Heart right ventricle (tissue), 16 donors: Measurements from ENCODE around the gene TTBK2. TPM values are rescaled to one million over a fixed set of nuclear protein-coding genes. Genes with fewer than 3 reads are reported as not detected.

ENCODE experiments used
- ATAC-seq, 8 donors: fragments of 200-7000 bp; cut with Tn5 transposase; one replicate each; pipeline ENCODE4 v1.9.1; 2020; ENCODE audit warnings: mild to moderate bottlenecking in 8 of 8, moderate library complexity in 8 of 8, moderate number of reproducible peaks in 1 of 8
- DNase-seq, 2 donors: peaks; one replicate each; pipeline ENCODE4 v3.0.0-alpha.2; 2020
- H3K27ac ChIP-seq, 10 donors: fragments of 200-600 bp; sonication (generic) in 2 of 10; one replicate each; pipeline versions ENCODE4 v1.5.0 to v1.8.0; 2020 to 2022; ENCODE audit warnings: mild to moderate bottlenecking in 3 of 10
- H3K27me3 ChIP-seq, 7 donors: fragments of 200-600 bp; one replicate each; pipeline ENCODE4 v1.8.0; 2021 to 2022; ENCODE audit warnings: mild to moderate bottlenecking in 2 of 7
- H3K36me3 ChIP-seq, 9 donors: fragments of 200-600 bp; sonication (generic) in 1 of 9; one replicate each; pipeline versions ENCODE4 v1.5.0 to v1.8.0; 2020 to 2022; ENCODE audit warnings: mild to moderate bottlenecking in 2 of 9
- H3K4me1 ChIP-seq, 9 donors: fragments of 200-600 bp; sonication (generic) in 1 of 9; one replicate each; pipeline versions ENCODE4 v1.5.0 to v1.8.0; 2020 to 2022; ENCODE audit warnings: mild to moderate bottlenecking in 4 of 9
- H3K4me3 ChIP-seq, 10 donors: fragments of 200-600 bp; sonication (generic) in 2 of 10; one replicate each; pipeline versions ENCODE4 v1.5.0 to v1.8.0; 2020 to 2022; ENCODE audit warnings: mild to moderate bottlenecking in 7 of 10, moderate library complexity in 2 of 10
- H3K9me3 ChIP-seq, 11 donors: fragments of 200-600 bp in 10 of 11; sonication (generic) in 2 of 11; one replicate each; pipeline versions ENCODE4 v1.5.0 to v1.8.0; 2013 to 2022; ENCODE audit warnings: mild to moderate bottlenecking in 2 of 11, control low read depth in 1 of 11, moderate library complexity in 1 of 11
- WGBS, 2 donors: extraction: QIAGEN DNeasy Blood & Tissue Kit; methylation state at CpG; one replicate each; pipeline ENCODE4 v1.1.7; 2013; ENCODE audit warnings: inconsistent platforms in 1 of 2; 5-methylcytosine and 5-hydroxymethylcytosine counted together
- intact Hi-C, 10 donors: fragments of 100-400 bp; cut with DNase I; formaldehyde crosslinking; loops; one replicate each; pipeline versions ENCODE4 v1.11.1 to v1.14.2; 2022
- polyA plus RNA-seq, 2 donors: library from polyadenylated mRNA; stranded (reverse); fragments of 200-250 nt; gene quantifications; one replicate each; pipeline ENCODE4 v1.2.3, GENCODE V29; 2013
- total RNA-seq, 10 donors: library from RNA; stranded (reverse); fragmentation: NEBNext Ultra II Directional in 3 of 10; extraction: Animal tissue kit (Norgen Biotek cat#: 25700) in 3 of 10; gene quantifications; one replicate each; pipeline versions ENCODE4 v1.2.1 to v1.2.4, GENCODE V29; 2021 to 2023
- TF ChIP-seq, protein P1 (sequence below), 9 donors: fragments of 200-600 bp; sonication (generic) in 2 of 9; IDR thresholded peaks; one replicate each; pipeline versions ENCODE4 v1.5.0 to v1.8.0; 2021 to 2022; ENCODE audit warnings: antibody characterized with exemption in 9 of 9, mild to moderate bottlenecking in 5 of 9, moderate library complexity in 1 of 9
- donor health status: Arrhythmogenic right ventricular cardiomyopathy.
- donor health status: ischemic (EF 13 %, LVEDD 7.1; RV severe dilation, severe dysfunction).
- donor health status: healthy with polysubstance abuse.
- donor health status: DM: no; HTN: yes; CAD: no.
- donor health status: DM: no; HTN: no; CAD: no.
- donor health status: ischemic (EF 25% LVEDD 6.9; RV normal size, moderate dysfunction).
- donor health status: ischemic (EF 25% LVEDD 5.7; RV mildly dilated, moderate dysfunction).
- donor health status: healthy.
- donor health status: DM: yes; HTN: yes; CAD: no.
- donor health status: Ischemic cardiomyopathy.
- donor health status: ischemic (EF 35%, LVEDD 5.7; RV mildly dilated, moderate dysfunction).
- donor health status: nonischemic (EF 11% LVEDD 7.7; RV severe dilation, severe dysfunction).
- donor health status: DM: yes; HTN: yes; CAD: no.
- donor health status: PGD.
- donor health status: ischemic (EF 29% LVEDD 5.4; RV normal size, mild dysfunction).
- donor health status: nonischemic (EF 23%, LVEDD 6.1; RV moderate dilation, normal function).

The TTBK2 gene
- total and polyA plus RNA-seq, 12 donors, result 2.1 to 29.1 (median 22.1) TPM

DNA sequence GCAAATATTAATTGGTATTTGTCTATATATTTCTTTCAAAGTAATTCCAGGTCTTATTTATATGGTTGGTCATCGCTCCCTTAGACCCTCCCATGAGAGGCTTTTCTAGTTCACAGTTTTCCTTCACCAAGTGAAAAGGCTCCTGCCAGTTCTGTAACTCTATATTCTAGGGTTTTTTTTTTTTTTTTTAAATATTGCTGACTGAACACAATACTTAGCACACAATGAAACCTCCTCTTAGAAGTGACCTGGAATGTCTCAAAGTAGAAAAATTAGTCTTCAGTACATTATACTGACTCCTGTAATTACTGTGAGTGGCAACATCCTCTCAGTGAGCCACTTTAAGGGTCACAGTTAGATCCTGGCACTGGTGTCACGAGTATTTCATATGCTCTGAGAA is 135.0 kb downstream of the TTBK2 start:
- H3K27me3 ChIP-seq, result no peaks in the 10 kb centered on the region

DNA sequence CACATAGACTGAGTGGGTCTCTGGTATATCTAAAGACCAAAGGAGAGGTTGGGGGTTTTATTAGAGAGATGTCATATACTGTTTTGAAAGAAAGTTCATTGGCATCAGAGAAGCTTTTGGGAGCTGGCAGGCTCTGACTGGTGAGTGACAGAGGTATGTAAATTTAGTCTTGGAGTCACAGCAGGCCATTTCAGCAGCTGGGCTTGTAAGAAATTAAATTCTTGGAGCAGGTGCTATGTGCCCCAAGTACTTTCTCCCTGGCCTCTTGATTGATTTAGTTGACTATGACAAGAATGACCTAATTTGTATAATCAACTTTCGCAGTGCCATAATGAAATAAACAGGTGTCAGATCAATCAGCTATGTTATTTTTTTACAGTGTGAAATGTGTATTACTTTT is 135.9 kb downstream of the TTBK2 start:
- DNase-seq, result no peak
- Histone ChIP-seq H3K36me3 (peaks cover 0 to 53% (median 15%) of the 10 kb centered on the region in 9 donors), H3K27me3 (no peaks in the 10 kb centered on the region), H3K4me3 (no peak overlapping the region), H3K4me1 (no peaks in the 10 kb centered on the region), H3K27ac (no peak overlapping the region), H3K9me3 (no peaks in the 10 kb centered on the region)
- TF ChIP-seq, protein P1, sequence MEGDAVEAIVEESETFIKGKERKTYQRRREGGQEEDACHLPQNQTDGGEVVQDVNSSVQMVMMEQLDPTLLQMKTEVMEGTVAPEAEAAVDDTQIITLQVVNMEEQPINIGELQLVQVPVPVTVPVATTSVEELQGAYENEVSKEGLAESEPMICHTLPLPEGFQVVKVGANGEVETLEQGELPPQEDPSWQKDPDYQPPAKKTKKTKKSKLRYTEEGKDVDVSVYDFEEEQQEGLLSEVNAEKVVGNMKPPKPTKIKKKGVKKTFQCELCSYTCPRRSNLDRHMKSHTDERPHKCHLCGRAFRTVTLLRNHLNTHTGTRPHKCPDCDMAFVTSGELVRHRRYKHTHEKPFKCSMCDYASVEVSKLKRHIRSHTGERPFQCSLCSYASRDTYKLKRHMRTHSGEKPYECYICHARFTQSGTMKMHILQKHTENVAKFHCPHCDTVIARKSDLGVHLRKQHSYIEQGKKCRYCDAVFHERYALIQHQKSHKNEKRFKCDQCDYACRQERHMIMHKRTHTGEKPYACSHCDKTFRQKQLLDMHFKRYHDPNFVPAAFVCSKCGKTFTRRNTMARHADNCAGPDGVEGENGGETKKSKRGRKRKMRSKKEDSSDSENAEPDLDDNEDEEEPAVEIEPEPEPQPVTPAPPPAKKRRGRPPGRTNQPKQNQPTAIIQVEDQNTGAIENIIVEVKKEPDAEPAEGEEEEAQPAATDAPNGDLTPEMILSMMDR (IDR thresholded peaks at IDR 0.05), result no peak
- 96 to 97% methylated on average over 1 of the region's 1 CpG for WGBS, 2 donors
- no peak for ATAC-seq
- intact Hi-C loops, result loop anchor here in 1 of 10 donors (10.0 kb wide), 1 partner anchor 60 kb away; no protein-coding TSS in a partner anchor

More for the DNA sequence above, 135.0 kb downstream of the TTBK2 start:
- Histone ChIP-seq H3K9me3 (no peaks in the 10 kb centered on the region), H3K4me1 (no peaks in the 10 kb centered on the region), H3K4me3 (no peak overlapping the region), H3K27ac (no peak overlapping the region), H3K36me3 (peaks cover 0 to 60% (median 14%) of the 10 kb centered on the region in 9 donors)
- TF ChIP-seq, protein P1 (IDR thresholded peaks at IDR 0.05), result no peak
- ATAC-seq, result no peak
- 94 to 96% methylated on average over 2 of the region's 2 CpGs for WGBS, 2 donors
- no peak for DNase-seq
- intact Hi-C loops, result loop anchor here in 1 of 10 donors (10.0 kb wide), 1 partner anchor 61 kb away; no protein-coding TSS in a partner anchor

DNA sequence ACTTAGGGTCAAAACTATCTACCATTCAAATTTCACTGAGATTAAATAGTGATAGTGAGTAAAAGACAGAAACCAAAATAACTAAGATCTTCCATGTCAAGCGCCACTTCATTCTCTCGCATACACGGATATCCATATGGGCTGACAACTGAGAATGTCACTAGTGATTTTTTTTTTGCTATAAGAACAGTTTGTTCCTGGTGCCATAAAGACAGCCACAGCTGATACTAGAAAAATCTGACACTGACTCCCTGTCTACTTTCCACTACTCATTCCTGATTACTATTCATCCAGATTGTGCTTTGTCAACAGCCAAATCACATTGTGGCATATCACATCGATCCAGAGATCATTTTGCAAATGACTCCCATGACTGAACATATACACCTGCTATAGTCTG is 137.9 kb downstream of the TTBK2 start:
- intact Hi-C loops, result loop anchor here in 1 of 10 donors (10.0 kb wide), 1 partner anchor 58 kb away; no protein-coding TSS in a partner anchor
- no peak for ATAC-seq
- no peak for DNase-seq
- H3K27me3 ChIP-seq, result no peaks in the 10 kb centered on the region
- no peaks in the 10 kb centered on the region for H3K4me1 ChIP-seq
- no peaks in the 10 kb centered on the region for H3K9me3 ChIP-seq
- 97 to 99% methylated on average over 4 of the region's 4 CpGs for WGBS, 2 donors
- no peak overlapping the region for H3K4me3 ChIP-seq
- peaks cover 0 to 37% (median 15%) of the 10 kb centered on the region in 9 donors for H3K36me3 ChIP-seq
- TF ChIP-seq, protein P1 (IDR thresholded peaks at IDR 0.05), result no peak
- no peak overlapping the region for H3K27ac ChIP-seq

DNA sequence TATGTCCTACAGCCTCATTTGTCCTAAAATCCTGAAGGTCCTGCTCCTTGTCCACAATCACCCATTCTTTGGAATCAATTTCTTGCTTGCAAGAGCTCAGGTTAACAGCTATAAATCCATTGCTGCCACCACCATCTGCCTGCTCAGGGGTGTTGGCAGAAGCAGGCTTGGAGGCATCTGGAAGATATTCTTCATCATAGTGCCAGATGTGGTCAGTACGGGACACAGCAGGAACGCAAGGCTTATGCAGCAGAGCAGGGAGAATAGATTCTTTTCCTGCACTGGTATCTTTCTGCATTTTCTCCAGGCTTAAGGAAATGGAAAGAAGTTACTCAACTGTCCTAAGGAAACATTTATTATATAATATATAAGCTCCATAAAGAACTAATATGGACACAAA is 145.2 kb downstream of the TTBK2 start:
- intact Hi-C loops, result no loop called here
- DNase-seq (no peak), ATAC-seq (no peak)
- Histone ChIP-seq H3K9me3 (no peaks in the 10 kb centered on the region), H3K36me3 (peaks cover 0 to 48% (median 18%) of the 10 kb centered on the region in 9 donors), H3K4me3 (no peak overlapping the region), H3K27ac (no peak overlapping the region), H3K4me1 (peaks cover 0 to 15% (median 8%) of the 10 kb centered on the region in 9 donors), H3K27me3 (no peaks in the 10 kb centered on the region)
- WGBS, 2 donors, result 86 to 90% methylated on average over 2 of the region's 2 CpGs
- TF ChIP-seq, protein P1 (IDR thresholded peaks at IDR 0.05), result no peak
